Progenitor cell of endocrine pancreas (in vitro differentiated cells): ENCODE results near the gene EYA2. TPM values are rescaled to one million over a fixed set of nuclear protein-coding genes. Genes with fewer than 3 reads are reported as not detected.
"Not testable (repeated sequence)": the region's sequence is repeated elsewhere in the genome, so short reads cannot be mapped to it uniquely, and the experiment has no call there.

Experiments used
- DNase-seq: peaks from one replicate; pipeline ENCODE4 v3.0.0; 2021; ENCODE audit warnings: low spot score; ENCODE audit not compliant: unreplicated experiment
- H3K27ac Mint-ChIP-seq: 2 replicates; pipeline ENCODE4 v1.8.0; 2021; ENCODE audit warnings: mild to moderate bottlenecking, moderate library complexity, mixed read lengths
- H3K27me3 Mint-ChIP-seq: 2 replicates; pipeline ENCODE4 v1.8.0; 2021; ENCODE audit warnings: mixed read lengths
- H3K36me3 Mint-ChIP-seq: 2 replicates; pipeline ENCODE4 v1.8.0; 2022; ENCODE audit warnings: mixed read lengths; ENCODE audit not compliant: insufficient read depth
- H3K4me1 Mint-ChIP-seq: 2 replicates; pipeline ENCODE4 v1.8.0; 2021; ENCODE audit warnings: low read depth, mixed read lengths
- H3K4me3 Mint-ChIP-seq: 2 replicates; pipeline ENCODE4 v1.8.0; 2021; ENCODE audit warnings: low read depth, mild to moderate bottlenecking, moderate library complexity, mixed read lengths
- H3K9me3 Mint-ChIP-seq: 2 replicates; pipeline ENCODE4 v1.8.0; 2021; ENCODE audit warnings: low read depth, mixed read lengths
- CTCF ChIP-seq: fragments of 200-600 bp; sonication (generic); IDR thresholded peaks from one replicate; pipeline ENCODE4 v1.5.0; 2021; ENCODE audit warnings: antibody characterized with exemption, mild to moderate bottlenecking; ENCODE audit not compliant: unreplicated experiment
- total RNA-seq: library from RNA; stranded (reverse); gene quantifications from 2 replicates; pipeline ENCODE4 v1.2.1, GENCODE V29; 2021

EYA2 gene
- total RNA-seq, 1 donor from 2014 or later = 0.53 TPM

- Mint-ChIP-seq H3K4me1 (no peaks in the 10 kb centered on the region), H3K27me3 (no peaks in the 10 kb centered on the region), H3K27ac (no peak overlapping the region), H3K36me3 (no peaks in the 10 kb centered on the region), H3K4me3 (no peak overlapping the region), H3K9me3 (peaks cover 6% of the 10 kb centered on the region)
- TF ChIP-seq CTCF = no peak
- no peak for DNase-seq
Measured at GRCh38 chr20:46920114-46920513, 25.5 kb downstream of the EYA2 start.

- not testable (repeated sequence) for H3K36me3 Mint-ChIP-seq, H3K27ac Mint-ChIP-seq, H3K27me3 Mint-ChIP-seq, H3K9me3 Mint-ChIP-seq, DNase-seq, H3K4me1 Mint-ChIP-seq, H3K4me3 Mint-ChIP-seq
Measured at GRCh38 chr20:46922841-46923240, 28.2 kb downstream of the EYA2 start.

GRCh38 chr20:46923550-46923949 lies 28.9 kb downstream of the EYA2 start:
- no peak for DNase-seq
- Mint-ChIP-seq H3K9me3 (peaks cover 4% of the 10 kb centered on the region), H3K4me3 (no peak overlapping the region), H3K27ac (no peak overlapping the region), H3K27me3 (no peaks in the 10 kb centered on the region), H3K4me1 (no peaks in the 10 kb centered on the region), H3K36me3 (no peaks in the 10 kb centered on the region)
- TF ChIP-seq CTCF = no peak

GRCh38 chr20:46928580-46929132 lies 34.0 kb downstream of the EYA2 start:
- Mint-ChIP-seq H3K27ac (no peak overlapping the region), H3K4me1 (no peaks in the 10 kb centered on the region), H3K4me3 (no peak overlapping the region), H3K9me3 (no peaks in the 10 kb centered on the region), H3K36me3 (no peaks in the 10 kb centered on the region), H3K27me3 (peaks cover 28% of the 10 kb centered on the region)
- TF ChIP-seq CTCF = no peak
- no peak for DNase-seq

- Mint-ChIP-seq H3K27ac (no peak overlapping the region), H3K27me3 (peaks cover 28% of the 10 kb centered on the region), H3K4me3 (no peak overlapping the region), H3K36me3 (no peaks in the 10 kb centered on the region), H3K9me3 (no peaks in the 10 kb centered on the region), H3K4me1 (no peaks in the 10 kb centered on the region)
- no peak for DNase-seq
- TF ChIP-seq CTCF = no peak
Measured at GRCh38 chr20:46929902-46930301, 35.3 kb downstream of the EYA2 start.

- TF ChIP-seq CTCF = no peak
- Mint-ChIP-seq H3K36me3 (no peaks in the 10 kb centered on the region), H3K27me3 (peaks cover 28% of the 10 kb centered on the region), H3K27ac (no peak overlapping the region), H3K4me1 (no peaks in the 10 kb centered on the region), H3K9me3 (no peaks in the 10 kb centered on the region), H3K4me3 (no peak overlapping the region)
- DNase-seq = no peak
Measured at GRCh38 chr20:46930640-46931339, 36.1 kb downstream of the EYA2 start.
